ENCODE results near the gene LRRC18.

DNA sequence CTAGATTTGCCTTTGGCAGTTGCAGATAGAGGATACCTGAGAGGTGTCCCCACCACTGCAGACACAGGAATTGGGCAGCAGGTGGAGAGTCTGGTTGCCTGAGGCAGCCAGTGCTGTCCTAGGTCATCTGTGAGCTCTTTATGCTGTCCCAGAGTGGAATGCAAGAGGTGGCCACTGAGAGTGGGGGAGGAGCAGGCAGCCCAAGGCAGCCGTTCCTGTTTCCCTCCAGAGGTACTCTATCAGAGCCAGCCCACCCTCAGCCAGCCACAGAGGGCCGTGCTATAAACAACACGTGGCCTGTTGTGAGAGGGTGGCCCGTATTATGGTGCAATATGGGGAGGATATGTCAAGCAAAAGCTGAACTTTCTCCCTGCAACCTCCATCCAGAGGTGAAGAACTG is 8.5 kb downstream of the LRRC18 start:
- TF ChIP-seq CTCF (IDR thresholded peaks at IDR 0.05) (no peak), POLR2A (IDR thresholded peaks at IDR 0.05) (no peak)
